GM23338 (cell line): ENCODE measurements around the gene C11orf16. TPM values are rescaled to one million over a fixed set of nuclear protein-coding genes. Genes with fewer than 3 reads are reported as not detected.
A peak's percentile ranks its signal among the peaks of the same experiment; 100 is the strongest.

Experiments
- ATAC-seq: fragments of 200-7000 bp; cut with Tn5 transposase; 3 replicates; pipeline ENCODE4 v1.9.1; 2020
- DNase-seq: peaks from one replicate; pipeline ENCODE4 v3.0.0-alpha.2; 2015; ENCODE audit warnings: low spot score
- H2AFZ ChIP-seq: fragments of 200-600 bp; sonication (generic); 2 replicates; pipeline ENCODE4 v1.8.0; 2016; ENCODE audit warnings: antibody characterized with exemption, mild to moderate bottlenecking, moderate library complexity
- H3F3A ChIP-seq: fragments of 200-600 bp; sonication (generic); replicated peaks from 2 replicates; pipeline ENCODE4 v1.8.0; 2017; ENCODE audit warnings: antibody characterized with exemption, mixed run types, low read depth
- H3K27ac ChIP-seq: fragments of 200-600 bp; sonication (generic); 2 replicates; pipeline ENCODE4 v1.6.1; 2016; ENCODE audit warnings: low read depth
- H3K27me3 ChIP-seq: fragments of 200-600 bp; sonication (generic); 2 replicates; pipeline ENCODE4 v1.8.0; 2016; ENCODE audit warnings: mild to moderate bottlenecking, mixed run types, moderate library complexity; ENCODE audit not compliant: insufficient read depth
- H3K36me3 ChIP-seq: fragments of 200-600 bp; sonication (generic); 2 replicates; pipeline ENCODE4 v1.8.0; 2016; ENCODE audit warnings: mild to moderate bottlenecking; ENCODE audit not compliant: insufficient read depth
- H3K4me1 ChIP-seq: fragments of 200-600 bp; sonication (generic); 2 replicates; pipeline ENCODE4 v1.8.0; 2016; ENCODE audit warnings: mild to moderate bottlenecking, moderate library complexity; ENCODE audit not compliant: insufficient read depth
- H3K4me2 ChIP-seq: fragments of 200-600 bp; sonication (generic); 2 replicates; pipeline ENCODE4 v1.7.1; 2017; ENCODE audit warnings: mixed run types
- H3K4me3 ChIP-seq: fragments of 200-600 bp; sonication (generic); 2 replicates; pipeline ENCODE4 v1.6.1; 2016; ENCODE audit warnings: mixed run types
- H3K79me2 ChIP-seq: fragments of 200-600 bp; sonication (generic); replicated peaks from 2 replicates; pipeline ENCODE4 v1.8.0; 2017; ENCODE audit warnings: mild to moderate bottlenecking; ENCODE audit not compliant: insufficient read depth
- H3K9me2 ChIP-seq: fragments of 200-600 bp; sonication (generic); 2 replicates; pipeline ENCODE4 v1.8.0; 2017; ENCODE audit not compliant: insufficient read depth
- H4K20me1 ChIP-seq: fragments of 200-600 bp; sonication (generic); replicated peaks from 2 replicates; pipeline ENCODE4 v1.8.0; 2017; ENCODE audit warnings: mild to moderate bottlenecking; ENCODE audit not compliant: insufficient read depth
- H3K27ac Mint-ChIP-seq: 2 replicates; pipeline ENCODE4 v1.8.0; 2020; ENCODE audit warnings: inconsistent platforms, mild to moderate bottlenecking, moderate library complexity, mixed read lengths
- H3K27me3 Mint-ChIP-seq: 3 replicates; pipeline ENCODE4 v1.8.0; 2022; ENCODE audit warnings: low read depth, mild to moderate bottlenecking, moderate library complexity, mixed read lengths, inconsistent platforms; ENCODE audit not compliant: insufficient read depth, poor library complexity
- H3K36me3 Mint-ChIP-seq: 3 replicates; pipeline ENCODE4 v1.8.0; 2021; ENCODE audit warnings: low read depth, mild to moderate bottlenecking, inconsistent platforms, moderate library complexity, mixed read lengths
- H3K4me1 Mint-ChIP-seq: 3 replicates; pipeline ENCODE4 v1.8.0; 2020; ENCODE audit warnings: mild to moderate bottlenecking, inconsistent platforms, mixed read lengths
- H3K4me3 Mint-ChIP-seq: 3 replicates; pipeline ENCODE4 v1.8.0; 2021; ENCODE audit warnings: moderate library complexity, mild to moderate bottlenecking, inconsistent platforms, mixed read lengths
- H3K9me3 Mint-ChIP-seq: 3 replicates; pipeline ENCODE4 v1.8.0; 2020; ENCODE audit warnings: moderate library complexity, mild to moderate bottlenecking, inconsistent platforms, mixed read lengths
- ZNF114 ChIP-seq: fragments of 250-450 bp; sonication (Bioruptor Pico); IDR thresholded peaks from 2 replicates; pipeline ENCODE4 v1.5.0; 2020; ENCODE audit warnings: mild to moderate bottlenecking, moderate library complexity
- ZNF462 ChIP-seq: fragments of 250-450 bp; sonication (Bioruptor Pico); IDR thresholded peaks from 2 replicates; pipeline ENCODE4 v1.5.0; 2020; ENCODE audit warnings: mild to moderate bottlenecking, moderate library complexity
- polyA plus RNA-seq: library from polyadenylated mRNA; unstranded; fragments of >200 nt; fragmentation: Nextera tagmentation; extraction: Ambion mirVana; gene quantifications from 2 replicates; pipeline ENCODE4 v1.2.1, GENCODE V29; 2016
- total RNA-seq: library from RNA; depleted of rRNA; stranded (reverse); fragments of >200 nt; shearing (Covaris generic); gene quantifications from 2 replicates; pipeline ENCODE4 v1.2.3, GENCODE V29; 2014
- TF ChIP-seq, protein P1 (sequence below), 2 experiments: fragments of 200-600 bp in 1 of 2; sonication (generic) in 1 of 2; conservative IDR thresholded peaks; 2 replicates each; pipeline versions ENCODE4 v1.5.1 to v1.6.1; 2016 to 2017; ENCODE audit warnings: antibody characterized with exemption in 2 of 2, low read depth in 2 of 2, mild to moderate bottlenecking in 2 of 2, moderate library complexity in 1 of 2
- TF ChIP-seq, protein P2 (sequence below): IDR thresholded peaks from one replicate; pipeline ENCODE4 v1.6.1; 2018; ENCODE audit warnings: antibody characterized with exemption; ENCODE audit not compliant: unreplicated experiment

C11orf16 gene
- total and polyA plus RNA-seq, 2 experiments from 2014 or later, result not detected

- peaks cover 23% of the 10 kb centered on the region for H3K79me2 ChIP-seq
Measured at GRCh38 chr11:8962841-8963240, 30.1 kb upstream of the C11orf16 start.

GRCh38 chr11:8961401-8961800, 28.7 kb upstream of the C11orf16 start:
- H3K4me1 Mint-ChIP-seq, result peaks cover 14% of the 10 kb centered on the region
- H3K27ac Mint-ChIP-seq, result no peak overlapping the region
- H3K9me3 Mint-ChIP-seq, result no peaks in the 10 kb centered on the region
- DNase-seq (no peak), ATAC-seq (no peak)
- peaks cover 23% of the 10 kb centered on the region for H3K79me2 ChIP-seq
- H3K27ac ChIP-seq, result no peak overlapping the region
- peaks cover 6% of the 10 kb centered on the region; the same call in 1 of the 2 replicates for H3K4me1 ChIP-seq
- peaks cover 14% of the 10 kb centered on the region for H3F3A ChIP-seq
- no peak overlapping the region for H3K4me3 ChIP-seq
- H3K27me3 Mint-ChIP-seq, result no peaks in the 10 kb centered on the region
- H3K36me3 Mint-ChIP-seq, result no peaks in the 10 kb centered on the region; the same call in 2 of the 3 replicates
- no peaks in the 10 kb centered on the region for H3K36me3 ChIP-seq
- no peaks in the 10 kb centered on the region for H3K9me2 ChIP-seq
- peaks cover 5% of the 10 kb centered on the region for H4K20me1 ChIP-seq
- H3K4me3 Mint-ChIP-seq, result no peak overlapping the region
- H3K4me2 ChIP-seq, result no peak overlapping the region
- H2AFZ ChIP-seq, result no peak overlapping the region
- H3K27me3 ChIP-seq, result no peaks in the 10 kb centered on the region
- TF ChIP-seq, protein P1, sequence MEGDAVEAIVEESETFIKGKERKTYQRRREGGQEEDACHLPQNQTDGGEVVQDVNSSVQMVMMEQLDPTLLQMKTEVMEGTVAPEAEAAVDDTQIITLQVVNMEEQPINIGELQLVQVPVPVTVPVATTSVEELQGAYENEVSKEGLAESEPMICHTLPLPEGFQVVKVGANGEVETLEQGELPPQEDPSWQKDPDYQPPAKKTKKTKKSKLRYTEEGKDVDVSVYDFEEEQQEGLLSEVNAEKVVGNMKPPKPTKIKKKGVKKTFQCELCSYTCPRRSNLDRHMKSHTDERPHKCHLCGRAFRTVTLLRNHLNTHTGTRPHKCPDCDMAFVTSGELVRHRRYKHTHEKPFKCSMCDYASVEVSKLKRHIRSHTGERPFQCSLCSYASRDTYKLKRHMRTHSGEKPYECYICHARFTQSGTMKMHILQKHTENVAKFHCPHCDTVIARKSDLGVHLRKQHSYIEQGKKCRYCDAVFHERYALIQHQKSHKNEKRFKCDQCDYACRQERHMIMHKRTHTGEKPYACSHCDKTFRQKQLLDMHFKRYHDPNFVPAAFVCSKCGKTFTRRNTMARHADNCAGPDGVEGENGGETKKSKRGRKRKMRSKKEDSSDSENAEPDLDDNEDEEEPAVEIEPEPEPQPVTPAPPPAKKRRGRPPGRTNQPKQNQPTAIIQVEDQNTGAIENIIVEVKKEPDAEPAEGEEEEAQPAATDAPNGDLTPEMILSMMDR (conservative IDR thresholded peaks at IDR 0.05; ENCODE audit: low read depth in 2 of 2), result no peak
- no peak for TF ChIP-seq ZNF462

More at GRCh38 chr11:8962841-8963240, 30.1 kb upstream of the C11orf16 start:
- ATAC-seq, result no peak
- H4K20me1 ChIP-seq, result no peaks in the 10 kb centered on the region; the same call in 1 of the 2 replicates
- Mint-ChIP-seq H3K4me3 (peak overlapping the region; percentile 90), H3K9me3 (no peaks in the 10 kb centered on the region), H3K27ac (no peak overlapping the region), H3K4me1 (peaks cover 14% of the 10 kb centered on the region), H3K27me3 (no peaks in the 10 kb centered on the region), H3K36me3 (no peaks in the 10 kb centered on the region; the same call in 2 of the 3 replicates)
- peaks cover 6% of the 10 kb centered on the region; the same call in 1 of the 2 replicates for H3K4me1 ChIP-seq
- no peak overlapping the region for H3K27ac ChIP-seq
- DNase-seq, result no peak
- no peaks in the 10 kb centered on the region for H3K36me3 ChIP-seq
- H2AFZ ChIP-seq, result no peak overlapping the region
- peaks cover 14% of the 10 kb centered on the region for H3F3A ChIP-seq
- H3K4me2 ChIP-seq, result peak overlapping the region; percentile 97
- H3K4me3 ChIP-seq, result no peak overlapping the region
- no peaks in the 10 kb centered on the region for H3K9me2 ChIP-seq
- H3K27me3 ChIP-seq, result no peaks in the 10 kb centered on the region
- TF ChIP-seq, protein P1 (conservative IDR thresholded peaks at IDR 0.05; ENCODE audit: low read depth in 2 of 2), result no peak
- no peak for TF ChIP-seq ZNF114
- TF ChIP-seq, protein P2, sequence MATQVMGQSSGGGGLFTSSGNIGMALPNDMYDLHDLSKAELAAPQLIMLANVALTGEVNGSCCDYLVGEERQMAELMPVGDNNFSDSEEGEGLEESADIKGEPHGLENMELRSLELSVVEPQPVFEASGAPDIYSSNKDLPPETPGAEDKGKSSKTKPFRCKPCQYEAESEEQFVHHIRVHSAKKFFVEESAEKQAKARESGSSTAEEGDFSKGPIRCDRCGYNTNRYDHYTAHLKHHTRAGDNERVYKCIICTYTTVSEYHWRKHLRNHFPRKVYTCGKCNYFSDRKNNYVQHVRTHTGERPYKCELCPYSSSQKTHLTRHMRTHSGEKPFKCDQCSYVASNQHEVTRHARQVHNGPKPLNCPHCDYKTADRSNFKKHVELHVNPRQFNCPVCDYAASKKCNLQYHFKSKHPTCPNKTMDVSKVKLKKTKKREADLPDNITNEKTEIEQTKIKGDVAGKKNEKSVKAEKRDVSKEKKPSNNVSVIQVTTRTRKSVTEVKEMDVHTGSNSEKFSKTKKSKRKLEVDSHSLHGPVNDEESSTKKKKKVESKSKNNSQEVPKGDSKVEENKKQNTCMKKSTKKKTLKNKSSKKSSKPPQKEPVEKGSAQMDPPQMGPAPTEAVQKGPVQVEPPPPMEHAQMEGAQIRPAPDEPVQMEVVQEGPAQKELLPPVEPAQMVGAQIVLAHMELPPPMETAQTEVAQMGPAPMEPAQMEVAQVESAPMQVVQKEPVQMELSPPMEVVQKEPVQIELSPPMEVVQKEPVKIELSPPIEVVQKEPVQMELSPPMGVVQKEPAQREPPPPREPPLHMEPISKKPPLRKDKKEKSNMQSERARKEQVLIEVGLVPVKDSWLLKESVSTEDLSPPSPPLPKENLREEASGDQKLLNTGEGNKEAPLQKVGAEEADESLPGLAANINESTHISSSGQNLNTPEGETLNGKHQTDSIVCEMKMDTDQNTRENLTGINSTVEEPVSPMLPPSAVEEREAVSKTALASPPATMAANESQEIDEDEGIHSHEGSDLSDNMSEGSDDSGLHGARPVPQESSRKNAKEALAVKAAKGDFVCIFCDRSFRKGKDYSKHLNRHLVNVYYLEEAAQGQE, result no peak
